HepG2 (cell line): ENCODE results near the gene TMEM150C. TPM values are rescaled to one million over a fixed set of nuclear protein-coding genes. Genes with fewer than 3 reads are reported as not detected.

ENCODE experiments used
- ATAC-seq: fragments of 200-7000 bp; cut with Tn5 transposase; 3 replicates; pipeline ENCODE4 v1.9.1; 2020; ENCODE audit warnings: mild to moderate bottlenecking, moderate library complexity
- BruUV-seq: library from RNA; stranded (reverse); fragments of 400-500 nt; replicated peaks from 2 replicates; lab custom pipeline; 2021; lab: Mats Ljungman, UMichigan
- CTCF ChIA-PET: fragments of 300-600 bp; formaldehyde crosslinking; extraction: SDS; loops from one replicate; lab custom pipeline; 2021; ENCODE audit warnings: low total read pairs, inconsistent platforms, low intra/inter-chr PET ratio; lab: Yijun Ruan, JAX
- POLR2A ChIA-PET: fragments of 350-600 bp; sonication (Branson Sonifier 250); formaldehyde crosslinking; loops from one replicate; lab custom pipeline; 2020; ENCODE audit warnings: antibody characterized with exemption, inconsistent platforms; lab: Yijun Ruan, JAX
- DNase-seq: peaks from one replicate; pipeline ENCODE4 v3.0.0-alpha.2; 2015; ENCODE audit warnings: low spot score
- FAIRE-seq: peaks from 3 replicates; lab custom pipeline; 2011; peaks lifted over from hg19 to GRCh38; lab: Jason Lieb, UNC
- H2AFZ ChIP-seq: one replicate; pipeline ENCODE4 v1.6.1; 2011; ENCODE audit warnings: low read length, inconsistent platforms
- H3K27ac ChIP-seq: fragments of 300-600 bp; 3 replicates; pipeline ENCODE4 v1.8.0; 2011; ENCODE audit warnings: mixed run types, mild to moderate bottlenecking, mixed read lengths, low read length, inconsistent platforms; ENCODE audit not compliant: insufficient read depth; ENCODE audit errors: extremely low read length
- H3K27me3 ChIP-seq, 2 experiments: fragments of 200-600 bp in 1 of 2; 2 replicates in 1 of 2; 3 replicates in 1 of 2; pipeline versions ENCODE4 v1.6.0 to v1.8.0; 2011; ENCODE audit warnings: low read length in 2 of 2, mild to moderate bottlenecking in 2 of 2, moderate library complexity in 2 of 2, inconsistent platforms in 1 of 2; ENCODE audit not compliant: insufficient read depth in 2 of 2, control insufficient read depth in 1 of 2
- H3K36me3 ChIP-seq, 2 experiments: fragments of 200-600 bp in 1 of 2; replicated peaks in 1 of 2; 2 replicates in 1 of 2; 3 replicates in 1 of 2; pipeline versions ENCODE4 v1.5.1 to v1.8.0; 2011; ENCODE audit warnings: low read length in 2 of 2, inconsistent platforms in 1 of 2; ENCODE audit not compliant: insufficient read depth in 2 of 2, control insufficient read depth in 1 of 2
- H3K4me1 ChIP-seq: 2 replicates; pipeline ENCODE4 v1.5.1; 2012; ENCODE audit warnings: low read length, inconsistent platforms; ENCODE audit not compliant: insufficient read depth
- H3K4me2 ChIP-seq: 2 replicates; pipeline ENCODE4 v1.6.0; 2011; ENCODE audit warnings: low read depth, low read length, inconsistent platforms
- H3K4me3 ChIP-seq, 3 experiments: fragments of 200-600 bp in 1 of 3; sonication (generic), shearing (Covaris generic) in 1 of 3; replicated peaks in 1 of 3; 2 replicates each; pipeline ENCODE4 v1.5.1; 2011 to 2016; ENCODE audit warnings: low read length in 3 of 3, inconsistent platforms in 2 of 3, low read depth in 2 of 3, mild to moderate bottlenecking in 2 of 3, control low read depth in 1 of 3, mixed read lengths in 1 of 3; ENCODE audit not compliant: insufficient read depth in 1 of 3
- H3K79me2 ChIP-seq: one replicate; pipeline ENCODE4 v1.6.1; 2011; ENCODE audit warnings: low read length, inconsistent platforms; ENCODE audit not compliant: insufficient read depth
- H3K9ac ChIP-seq: 2 replicates; pipeline ENCODE4 v1.6.0; 2011; ENCODE audit warnings: mild to moderate bottlenecking, low read depth, low read length, inconsistent platforms; ENCODE audit not compliant: insufficient read depth
- H3K9me3 ChIP-seq: 2 replicates; pipeline ENCODE4 v1.5.1; 2012; ENCODE audit warnings: mild to moderate bottlenecking, low read length
- H4K20me1 ChIP-seq: 2 replicates; pipeline ENCODE4 v1.6.0; 2011; ENCODE audit warnings: inconsistent platforms, mild to moderate bottlenecking, low read length, moderate library complexity; ENCODE audit not compliant: insufficient read depth
- ATM ChIP-seq: fragments of 450-650 bp; IDR thresholded peaks from 2 replicates; pipeline ENCODE4 v1.7.1; 2017; ENCODE audit warnings: mild to moderate bottlenecking, borderline replicate concordance
- BCL6 ChIP-seq: IDR thresholded peaks from 2 replicates; pipeline ENCODE4 v1.6.1; 2016; ENCODE audit warnings: missing genetic modification reagents, missing compliant biosample characterization
- FOXA1 ChIP-seq, 2 experiments: fragments of 450-650 bp in 1 of 2; sonication (generic) in 1 of 2; formaldehyde crosslinking in 1 of 2; IDR thresholded peaks; 2 replicates each; pipeline versions ENCODE4 v1.4.0 to v1.6.1; 2016 to 2020; ENCODE audit warnings: missing genetic modification reagents in 1 of 2
- FOXO4 ChIP-seq: sonication (generic); formaldehyde crosslinking; conservative IDR thresholded peaks from 2 replicates; pipeline ENCODE4 v1.8.1; 2023; ENCODE audit warnings: missing genetic modification reagents
- HNRNPL ChIP-seq: fragments of 200-400 bp; formaldehyde crosslinking; IDR thresholded peaks from 2 replicates; pipeline ENCODE4 v1.6.1; 2017; ENCODE audit warnings: mild to moderate bottlenecking, low read depth, low read length
- IRF2 ChIP-seq: IDR thresholded peaks from 2 replicates; pipeline ENCODE4 v1.6.1; 2018; ENCODE audit warnings: missing genetic modification reagents, missing compliant biosample characterization
- KAT7 ChIP-seq: IDR thresholded peaks from 2 replicates; pipeline ENCODE4 v1.6.1; 2018; ENCODE audit warnings: borderline replicate concordance, missing compliant biosample characterization
- NCOA2 ChIP-seq: sonication (generic); formaldehyde crosslinking; IDR thresholded peaks from 2 replicates; pipeline ENCODE4 v1.8.0; 2022; ENCODE audit warnings: inconsistent platforms
- NR2F1 ChIP-seq, 2 experiments: fragments of 450-650 bp in 1 of 2; formaldehyde crosslinking in 1 of 2; IDR thresholded peaks; 2 replicates each; pipeline versions ENCODE4 v1.5.0 to v1.6.1; 2016 to 2020; ENCODE audit warnings: mild to moderate bottlenecking in 1 of 2, missing compliant biosample characterization in 1 of 2, missing genetic modification reagents in 1 of 2, moderate library complexity in 1 of 2
- PITX1 ChIP-seq: sonication (generic); formaldehyde crosslinking; IDR thresholded peaks from 2 replicates; pipeline ENCODE4 v1.5.1; 2020; ENCODE audit warnings: mild to moderate bottlenecking, missing genetic modification reagents
- SCMH1 ChIP-seq: sonication (generic); formaldehyde crosslinking; IDR thresholded peaks from 2 replicates; pipeline ENCODE4 v1.9.0; 2021; ENCODE audit warnings: missing genetic modification reagents, mild to moderate bottlenecking, borderline replicate concordance
- THAP11 ChIP-seq: IDR thresholded peaks from 2 replicates; pipeline ENCODE4 v1.6.1; 2016; ENCODE audit warnings: missing biosample characterization, missing genetic modification reagents
- ZBTB14 ChIP-seq: sonication (generic); formaldehyde crosslinking; IDR thresholded peaks from 2 replicates; pipeline ENCODE4 v1.4.0; 2020; ENCODE audit warnings: missing genetic modification reagents
- ZGPAT ChIP-seq: IDR thresholded peaks from 2 replicates; pipeline ENCODE4 v1.6.1; 2016; ENCODE audit warnings: mild to moderate bottlenecking
- ZNF10 ChIP-seq: sonication (generic); formaldehyde crosslinking; IDR thresholded peaks from 2 replicates; pipeline ENCODE4 v1.4.0; 2020; ENCODE audit warnings: mild to moderate bottlenecking, low read depth, missing genetic modification reagents, borderline replicate concordance
- ZNF224 ChIP-seq: sonication (generic); formaldehyde crosslinking; IDR thresholded peaks from 2 replicates; pipeline ENCODE4 v1.5.0; 2020; ENCODE audit warnings: mild to moderate bottlenecking, missing genetic modification reagents
- ZNF292 ChIP-seq: sonication (generic); formaldehyde crosslinking; IDR thresholded peaks from 2 replicates; pipeline ENCODE4 v1.8.1; 2022; ENCODE audit warnings: mild to moderate bottlenecking, low read depth, missing genetic modification reagents, borderline replicate concordance
- ZNF674 ChIP-seq: sonication (generic); formaldehyde crosslinking; IDR thresholded peaks from 2 replicates; pipeline ENCODE4 v1.5.0; 2020; ENCODE audit warnings: low read depth, mild to moderate bottlenecking, missing genetic modification reagents
- WGBS: methylation state at CpG from one replicate; pipeline ENCODE4 v1.1.6; 2017; ENCODE audit warnings: low lambda C conversion rate; 5-methylcytosine and 5-hydroxymethylcytosine counted together
- in situ Hi-C: cut with HindIII; loops from 2 replicates; pipeline ENCODE4 v1.10.0; 2017; ENCODE audit warnings: low pct_unique_long_range_greater_than_20kb; ENCODE audit not compliant: extremely low pct_ligation_motif_present
- intact Hi-C: fragments of 100-400 bp; cut with micrococcal nuclease; formaldehyde crosslinking; loops from one replicate; pipeline ENCODE4 v1.10.0; 2022; ENCODE audit not compliant: unreplicated experiment
- polyA plus RNA-seq, 8 experiments: library from polyadenylated mRNA; depleted of rRNA in 3 of 8; stranded (reverse) in 7 of 8; unstranded in 1 of 8; fragments of >200 nt; fragmentation: Illumina TruSeq in 4 of 8; extraction: Trizol in 4 of 8; gene quantifications; 2 replicates each; pipeline versions ENCODE4 v1.2.1 to v1.2.3, GENCODE V29; 2011 to 2016; ENCODE audit warnings: low read depth in 4 of 8, missing spikeins in 1 of 8, mixed read lengths in 1 of 8; ENCODE audit not compliant: insufficient read depth in 1 of 8
- total RNA-seq, 5 experiments: library from RNA; depleted of rRNA; stranded (reverse); fragments of >200 nt; fragmentation: Illumina TruSeq; extraction: Trizol; gene quantifications; 2 replicates each; pipeline ENCODE4 v1.2.3, GENCODE V29; 2016; ENCODE audit warnings: low read depth in 1 of 5

TMEM150C gene
- total and polyA plus RNA-seq, 2 of the 13 experiments (the other 11 are each of a cell fraction or from before 2014, with no cell fraction given) = 0.33 to 0.42 TPM

- H3K27ac ChIP-seq = no peak overlapping the region
- H3K4me3 ChIP-seq = no peak overlapping the region
- intact Hi-C loops (loop anchor here (5.0 kb wide), 1 partner anchor 115 kb away; no protein-coding TSS in a partner anchor), in situ Hi-C loops (no loop called here)
- no peak overlapping the region for H3K4me2 ChIP-seq
- no peaks in the 10 kb centered on the region for H3K36me3 ChIP-seq
- no peak overlapping the region for H2AFZ ChIP-seq
- BruUV-seq = no TSS peak
- ATAC-seq (no peak), DNase-seq (no peak), FAIRE-seq (no peak)
- TF ChIP-seq SCMH1 (CRISPR knock-in tag) (no peak), FOXA1 (IDR thresholded peaks at IDR 0.05) (no peak), FOXA1 (CRISPR knock-in tag; IDR thresholded peaks at IDR 0.05) (no peak), ZBTB14 (no peak), THAP11 (CRISPR knock-in tag) (no peak), ZNF10 (CRISPR knock-in tag) (no peak), ZNF292 (CRISPR knock-in tag) (no peak), BCL6 (CRISPR knock-in tag) (no peak), ATM (no peak), KAT7 (no peak), NCOA2 (no peak), FOXO4 (no peak), NR2F1 (CRISPR knock-in tag; IDR thresholded peaks at IDR 0.05) (no peak), HNRNPL (no peak), PITX1 (no peak), ZGPAT (CRISPR knock-in tag) (no peak), ZNF224 (no peak), ZNF674 (CRISPR knock-in tag) (no peak), IRF2 (CRISPR knock-in tag) (no peak)
- ChIA-PET POLR2A (no interaction called here), CTCF (no interaction called here)
- H3K27me3 ChIP-seq = peaks cover 0 to 2% of the 10 kb centered on the region in 2 experiments; a peak in 1 of 5 replicates
- 42% methylated on average over 1 of the region's 1 CpG for WGBS
- H3K9me3 ChIP-seq = no peaks in the 10 kb centered on the region
- H3K9ac ChIP-seq = no peak overlapping the region
- H3K79me2 ChIP-seq = no peaks in the 10 kb centered on the region
- H3K4me1 ChIP-seq = no peaks in the 10 kb centered on the region
- H4K20me1 ChIP-seq = no peaks in the 10 kb centered on the region
Measured at GRCh38 chr4:82577451-82577850, 15.7 kb upstream of the TMEM150C start.
